Ishikawa (cell line): ENCODE results near the gene CSNK1E.

Experiments
- CEBPB ChIP-seq: IDR thresholded peaks from 2 replicates; pipeline ENCODE4 v1.6.1; 2012
- CREB1 ChIP-seq: IDR thresholded peaks from 2 replicates; pipeline ENCODE4 v1.6.1; 2012; ENCODE audit warnings: low read depth
- EGR1 ChIP-seq: IDR thresholded peaks from 2 replicates; pipeline ENCODE4 v1.6.1; 2012
- EP300 ChIP-seq: IDR thresholded peaks from 2 replicates; pipeline ENCODE4 v1.6.1; 2012; ENCODE audit warnings: borderline replicate concordance
- FOXM1 ChIP-seq: IDR thresholded peaks from 2 replicates; pipeline ENCODE4 v1.6.1; 2012; ENCODE audit warnings: low read depth, borderline replicate concordance
- NFIC ChIP-seq: IDR thresholded peaks from 2 replicates; pipeline ENCODE4 v1.6.1; 2012
- RAD21 ChIP-seq: IDR thresholded peaks from 2 replicates; pipeline ENCODE4 v1.6.1; 2012; ENCODE audit warnings: low read depth
- TEAD4 ChIP-seq: IDR thresholded peaks from 2 replicates; pipeline ENCODE4 v1.6.1; 2012
- YY1 ChIP-seq: IDR thresholded peaks from 2 replicates; pipeline ENCODE4 v1.6.1; 2012; ENCODE audit warnings: low read depth
- ZBTB7A ChIP-seq: IDR thresholded peaks from 2 replicates; pipeline ENCODE4 v1.6.1; 2012; ENCODE audit warnings: low read depth
- TF ChIP-seq, protein P1 (sequence below): IDR thresholded peaks from 2 replicates; pipeline ENCODE4 v1.6.1; 2012; ENCODE audit warnings: low read depth, mild to moderate bottlenecking

DNA sequence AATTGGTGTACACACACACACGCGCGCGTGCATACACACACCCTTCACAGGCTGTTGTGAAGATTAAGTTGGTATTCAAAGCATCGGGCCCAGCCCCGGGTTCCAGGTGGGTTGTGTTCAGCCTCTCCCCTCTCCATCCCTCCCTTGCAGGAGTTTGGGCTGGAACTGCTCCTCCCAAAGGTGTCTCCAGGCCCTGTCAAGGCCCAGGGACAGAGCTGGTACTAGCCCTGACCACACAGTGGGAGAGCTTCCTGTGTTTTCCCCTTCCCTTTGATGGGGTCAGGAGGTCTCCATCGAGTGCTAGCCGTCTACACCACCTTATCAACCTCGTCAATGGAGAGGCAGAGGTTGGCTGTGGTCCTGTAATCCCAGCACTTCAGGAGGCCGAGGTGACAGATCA is 36.5 kb upstream of the CSNK1E start:
- TF ChIP-seq, protein P1, sequence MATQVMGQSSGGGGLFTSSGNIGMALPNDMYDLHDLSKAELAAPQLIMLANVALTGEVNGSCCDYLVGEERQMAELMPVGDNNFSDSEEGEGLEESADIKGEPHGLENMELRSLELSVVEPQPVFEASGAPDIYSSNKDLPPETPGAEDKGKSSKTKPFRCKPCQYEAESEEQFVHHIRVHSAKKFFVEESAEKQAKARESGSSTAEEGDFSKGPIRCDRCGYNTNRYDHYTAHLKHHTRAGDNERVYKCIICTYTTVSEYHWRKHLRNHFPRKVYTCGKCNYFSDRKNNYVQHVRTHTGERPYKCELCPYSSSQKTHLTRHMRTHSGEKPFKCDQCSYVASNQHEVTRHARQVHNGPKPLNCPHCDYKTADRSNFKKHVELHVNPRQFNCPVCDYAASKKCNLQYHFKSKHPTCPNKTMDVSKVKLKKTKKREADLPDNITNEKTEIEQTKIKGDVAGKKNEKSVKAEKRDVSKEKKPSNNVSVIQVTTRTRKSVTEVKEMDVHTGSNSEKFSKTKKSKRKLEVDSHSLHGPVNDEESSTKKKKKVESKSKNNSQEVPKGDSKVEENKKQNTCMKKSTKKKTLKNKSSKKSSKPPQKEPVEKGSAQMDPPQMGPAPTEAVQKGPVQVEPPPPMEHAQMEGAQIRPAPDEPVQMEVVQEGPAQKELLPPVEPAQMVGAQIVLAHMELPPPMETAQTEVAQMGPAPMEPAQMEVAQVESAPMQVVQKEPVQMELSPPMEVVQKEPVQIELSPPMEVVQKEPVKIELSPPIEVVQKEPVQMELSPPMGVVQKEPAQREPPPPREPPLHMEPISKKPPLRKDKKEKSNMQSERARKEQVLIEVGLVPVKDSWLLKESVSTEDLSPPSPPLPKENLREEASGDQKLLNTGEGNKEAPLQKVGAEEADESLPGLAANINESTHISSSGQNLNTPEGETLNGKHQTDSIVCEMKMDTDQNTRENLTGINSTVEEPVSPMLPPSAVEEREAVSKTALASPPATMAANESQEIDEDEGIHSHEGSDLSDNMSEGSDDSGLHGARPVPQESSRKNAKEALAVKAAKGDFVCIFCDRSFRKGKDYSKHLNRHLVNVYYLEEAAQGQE = no peak
- TF ChIP-seq RAD21 (no peak), EP300 (no peak), CEBPB (no peak), ZBTB7A (no peak), FOXM1 (no peak), EGR1 (no peak), CREB1 (no peak), YY1 (no peak), NFIC (no peak), TEAD4 (no peak)
